Astrocyte (in vitro differentiated cells and primary cell): ENCODE measurements around the gene WSB1.

Experiments used
- CTCF ChIP-seq: IDR thresholded peaks from 2 replicates; pipeline ENCODE4 v1.5.1; 2011; ENCODE audit warnings: low read depth, mild to moderate bottlenecking, inconsistent platforms, low read length, moderate library complexity; ENCODE audit not compliant: insufficient read depth
- EZH2 ChIP-seq: IDR thresholded peaks from 2 replicates; pipeline ENCODE4 v1.6.1; 2012; ENCODE audit warnings: mild to moderate bottlenecking, low read length, inconsistent platforms; ENCODE audit not compliant: insufficient read depth

GRCh38 chr17:27348196-27348595 lies 54.3 kb downstream of the WSB1 start:
- TF ChIP-seq CTCF: no peak
- TF ChIP-seq EZH2: no peak
